Stimulated activated effector memory CD8-positive, alpha-beta T cell treated with anti-CD3 and anti-CD28 coated beads, Interleukin-12 subunit alpha, Interleukin-12 subunit beta, amount 100 ng/mL, for 72 hours (primary cell): ENCODE measurements around the gene STUB1.
"Not testable (repeated sequence)": the region's sequence is repeated elsewhere in the genome, so short reads cannot be mapped to it uniquely, and the experiment has no call there.

ENCODE experiments used
- ATAC-seq: fragments of 150-1000 bp; cut with Tn5 transposase; 2 replicates; pipeline ENCODE4 v1.10.0; 2021
- DNase-seq, 2 donors: peaks; one replicate each; pipeline ENCODE4 v3.0.0; 2021 to 2022; ENCODE audit warnings: low spot score in 2 of 2
- H3K27ac Mint-ChIP-seq: one replicate; pipeline ENCODE4 v1.8.0; 2022; ENCODE audit warnings: mild to moderate bottlenecking, mixed read lengths
- H3K36me3 Mint-ChIP-seq: one replicate; pipeline ENCODE4 v1.8.0; 2022; ENCODE audit warnings: mild to moderate bottlenecking, mixed read lengths
- H3K4me1 Mint-ChIP-seq: one replicate; pipeline ENCODE4 v1.8.0; 2022; ENCODE audit warnings: mixed read lengths
- H3K4me3 Mint-ChIP-seq: one replicate; pipeline ENCODE4 v1.8.0; 2022; ENCODE audit warnings: mild to moderate bottlenecking, mixed read lengths
- H3K9me3 Mint-ChIP-seq: one replicate; pipeline ENCODE4 v1.8.0; 2022; ENCODE audit warnings: mixed read lengths

Gene STUB1

DNA sequence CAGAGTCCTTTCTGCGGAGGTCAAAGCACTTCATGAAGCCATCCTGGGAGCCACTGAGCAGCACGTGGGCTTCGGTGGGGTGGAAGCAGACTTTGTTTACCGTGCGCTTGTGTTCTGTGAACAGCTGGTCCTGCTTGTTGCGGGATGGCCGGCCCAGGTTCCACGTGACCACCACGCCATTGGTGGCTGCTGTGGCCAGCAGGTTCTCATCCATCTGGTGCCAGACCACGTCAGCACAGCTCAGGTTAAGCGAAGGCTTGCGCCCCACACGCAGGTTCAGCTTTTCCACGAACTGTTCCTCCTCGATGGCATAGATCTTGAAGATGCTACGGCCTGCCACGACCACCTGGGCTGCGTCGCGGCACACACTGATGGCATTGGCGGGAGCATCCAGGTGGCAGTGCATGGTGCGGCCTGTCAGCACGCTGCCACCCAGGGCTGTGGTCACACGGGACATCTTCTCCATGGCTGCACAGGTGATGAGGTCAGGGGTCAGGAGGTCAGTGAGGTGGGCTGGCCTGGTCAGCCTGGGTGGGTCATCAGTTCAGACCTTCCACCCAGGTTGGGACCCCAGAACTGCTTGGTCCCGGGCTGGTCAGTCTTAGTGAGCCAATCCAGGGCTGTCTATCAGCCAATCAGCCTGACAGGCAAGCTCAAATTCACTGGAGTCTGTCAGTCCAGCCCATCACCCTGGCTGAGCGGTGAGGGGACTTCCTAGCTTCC, 9.1 kb downstream of the STUB1 start:
- peaks cover 23% of the 10 kb centered on the region for H3K36me3 Mint-ChIP-seq
- no peak for ATAC-seq

DNA sequence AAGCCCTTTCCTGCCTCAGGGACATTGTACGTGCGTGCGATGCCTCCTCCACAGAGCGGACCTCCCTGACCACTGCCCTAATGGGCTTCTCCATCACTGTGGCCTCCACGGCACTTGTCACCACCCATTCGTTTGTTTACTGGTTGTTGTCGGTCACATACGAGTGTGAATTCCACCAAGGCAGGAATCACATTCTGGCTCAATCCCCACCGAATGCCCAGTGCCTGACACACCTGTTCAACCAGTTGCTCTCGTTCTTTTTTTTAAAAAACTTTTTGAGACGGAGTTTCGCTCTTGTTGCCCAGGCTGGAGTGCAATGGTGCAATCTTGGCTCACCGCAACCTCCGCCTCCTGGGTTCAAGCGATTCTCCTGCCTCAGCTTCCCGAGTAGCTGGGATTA, 11.0 kb downstream of the STUB1 start:
- H3K36me3 Mint-ChIP-seq, H3K9me3 Mint-ChIP-seq, DNase-seq, ATAC-seq: not testable (repeated sequence)
- Mint-ChIP-seq H3K4me1 (peaks cover 25% of the 10 kb centered on the region), H3K27ac (peak overlapping the region; percentile 94), H3K4me3 (peak overlapping the region; percentile 86)

More for the DNA sequence above, 9.1 kb downstream of the STUB1 start:
- Mint-ChIP-seq H3K9me3 (no peaks in the 10 kb centered on the region), H3K27ac (peak overlapping the region; percentile 94), H3K4me3 (peak overlapping the region; percentile 86), H3K4me1 (peaks cover 31% of the 10 kb centered on the region)
- DNase-seq, result no peak

DNA sequence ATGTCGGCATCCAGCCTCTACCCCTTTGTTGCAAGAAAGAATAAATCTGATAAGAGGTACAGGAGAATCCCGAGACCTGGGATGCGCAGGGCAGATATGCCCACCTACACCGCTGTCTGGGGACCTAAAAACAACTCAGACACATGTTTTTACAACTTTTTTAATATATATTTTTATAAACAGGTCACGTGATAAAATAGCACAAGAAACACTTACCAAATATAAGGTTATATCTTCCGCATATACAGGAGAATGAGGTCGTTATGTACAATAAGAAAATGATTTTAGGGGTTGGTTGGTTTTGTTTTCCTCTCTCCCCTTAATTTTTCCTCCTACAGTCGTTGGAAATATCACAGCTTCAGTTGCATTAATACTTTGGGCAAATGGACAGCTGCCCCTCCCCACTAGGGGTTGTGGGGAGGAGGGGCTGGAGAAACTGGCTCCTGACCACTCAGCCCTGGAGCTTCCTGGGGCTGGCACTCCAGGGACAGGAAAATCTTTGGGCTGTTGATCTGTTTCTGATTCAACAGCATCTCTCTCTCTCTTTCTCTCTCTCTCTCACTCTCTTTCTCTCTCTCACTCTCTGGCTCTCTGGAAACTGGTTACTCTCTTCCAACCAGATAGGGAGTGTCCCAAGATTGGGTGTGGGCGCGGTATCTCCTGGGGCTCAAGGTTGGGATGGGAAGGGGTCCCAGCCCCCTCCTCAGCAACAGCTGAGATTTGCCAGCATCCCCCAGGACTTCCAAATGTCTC, 12.3 kb downstream of the STUB1 start:
- peak overlapping the region; percentile 79 for H3K4me3 Mint-ChIP-seq
- H3K4me1 Mint-ChIP-seq, result peaks cover 25% of the 10 kb centered on the region
- no peak overlapping the region for H3K27ac Mint-ChIP-seq
- H3K36me3 Mint-ChIP-seq, result peaks cover 7% of the 10 kb centered on the region
- no peaks in the 10 kb centered on the region for H3K9me3 Mint-ChIP-seq
- ATAC-seq (no peak), DNase-seq (no peak)

DNA sequence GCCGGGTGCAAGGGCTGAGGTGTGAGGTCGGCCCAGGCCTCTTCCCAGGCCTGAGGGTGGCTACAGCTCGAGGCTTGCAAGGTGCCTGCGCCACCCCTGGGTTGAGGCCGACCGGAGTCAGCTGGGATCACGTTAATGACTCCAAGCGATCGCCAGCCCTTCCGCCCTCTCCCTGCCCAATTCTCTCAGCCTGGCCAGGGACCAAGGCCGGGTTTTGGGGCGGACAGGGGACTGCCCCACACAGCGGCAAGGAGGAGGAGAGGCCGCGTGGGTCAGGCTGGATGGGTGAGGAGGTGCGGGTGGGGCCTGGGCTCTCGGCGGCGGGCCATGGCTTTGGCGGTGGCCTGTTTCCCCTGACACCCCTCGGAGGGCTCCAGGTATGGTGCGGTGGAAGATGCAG, 13.2 kb downstream of the STUB1 start:
- H3K4me1 Mint-ChIP-seq, result peaks cover 25% of the 10 kb centered on the region
- H3K36me3 Mint-ChIP-seq, result peaks cover 7% of the 10 kb centered on the region
- ATAC-seq (no peak), DNase-seq (no peak)
- H3K4me3 Mint-ChIP-seq, result peak overlapping the region; percentile 79
- no peaks in the 10 kb centered on the region for H3K9me3 Mint-ChIP-seq
- H3K27ac Mint-ChIP-seq, result no peak overlapping the region

DNA sequence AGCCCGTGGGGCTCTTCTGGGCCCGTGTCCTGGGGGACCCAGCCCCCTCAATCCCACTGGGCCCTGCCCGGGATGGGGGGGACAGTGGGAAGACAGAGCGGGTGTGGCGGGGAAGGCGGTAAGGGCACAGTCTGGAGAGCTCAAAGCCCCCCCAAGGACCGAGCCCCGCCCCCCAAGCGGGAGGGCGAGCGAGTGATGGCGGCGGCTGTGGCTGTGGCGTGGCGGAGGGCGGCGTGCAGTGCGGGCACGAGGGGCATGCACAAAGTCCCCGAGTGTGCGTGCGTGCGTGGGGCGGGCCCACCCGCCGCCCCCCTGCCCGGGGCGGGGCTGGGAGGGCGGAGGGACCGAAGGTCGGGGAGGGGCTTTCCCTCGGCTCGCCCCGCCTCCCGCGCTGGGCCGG, 13.6 kb downstream of the STUB1 start:
- H3K9me3 Mint-ChIP-seq, result no peaks in the 10 kb centered on the region
- no peak for DNase-seq
- H3K27ac Mint-ChIP-seq, result no peak overlapping the region
- peaks cover 22% of the 10 kb centered on the region for H3K4me1 Mint-ChIP-seq
- peaks cover 7% of the 10 kb centered on the region for H3K36me3 Mint-ChIP-seq
- ATAC-seq, result no peak
- peak overlapping the region; percentile 79 for H3K4me3 Mint-ChIP-seq

DNA sequence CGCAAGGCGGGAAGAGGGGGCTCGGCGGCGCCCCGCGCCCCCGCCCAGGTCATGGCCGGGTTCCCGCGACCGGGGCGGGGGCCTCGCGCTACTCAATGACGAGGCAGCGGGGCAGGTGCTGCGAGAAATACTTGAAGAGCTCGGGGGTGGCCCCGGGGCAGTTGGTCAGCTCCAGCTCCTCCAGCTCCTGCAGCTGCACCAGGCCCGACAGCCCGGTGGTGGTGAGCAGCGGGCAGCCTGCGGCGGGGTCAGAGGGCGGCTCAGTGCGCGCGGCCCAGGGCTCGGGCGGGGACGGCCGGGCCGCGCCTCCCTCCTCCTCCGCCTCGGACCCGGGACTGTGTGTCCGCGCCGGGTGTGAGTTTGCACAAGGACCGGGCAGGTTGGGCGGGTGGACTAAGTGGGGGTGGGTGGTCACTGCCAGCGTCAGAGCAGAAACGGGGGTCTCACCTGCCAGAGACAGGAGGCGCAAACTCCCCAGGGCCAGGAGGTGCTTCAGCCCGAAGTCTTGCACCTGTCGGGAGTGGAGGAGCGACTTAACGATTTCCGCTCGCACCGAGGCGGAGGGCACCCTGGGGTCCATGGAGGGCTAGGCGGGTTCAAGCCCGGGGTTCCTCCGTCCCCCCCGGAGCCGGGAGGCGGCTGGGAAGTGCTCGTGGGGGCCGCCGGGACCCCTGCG, 14.1 kb downstream of the STUB1 start:
- no peak for DNase-seq
- Mint-ChIP-seq H3K27ac (no peak overlapping the region), H3K4me1 (peaks cover 22% of the 10 kb centered on the region), H3K36me3 (peaks cover 7% of the 10 kb centered on the region), H3K9me3 (no peaks in the 10 kb centered on the region), H3K4me3 (peak overlapping the region; percentile 79)
- no peak for ATAC-seq

DNA sequence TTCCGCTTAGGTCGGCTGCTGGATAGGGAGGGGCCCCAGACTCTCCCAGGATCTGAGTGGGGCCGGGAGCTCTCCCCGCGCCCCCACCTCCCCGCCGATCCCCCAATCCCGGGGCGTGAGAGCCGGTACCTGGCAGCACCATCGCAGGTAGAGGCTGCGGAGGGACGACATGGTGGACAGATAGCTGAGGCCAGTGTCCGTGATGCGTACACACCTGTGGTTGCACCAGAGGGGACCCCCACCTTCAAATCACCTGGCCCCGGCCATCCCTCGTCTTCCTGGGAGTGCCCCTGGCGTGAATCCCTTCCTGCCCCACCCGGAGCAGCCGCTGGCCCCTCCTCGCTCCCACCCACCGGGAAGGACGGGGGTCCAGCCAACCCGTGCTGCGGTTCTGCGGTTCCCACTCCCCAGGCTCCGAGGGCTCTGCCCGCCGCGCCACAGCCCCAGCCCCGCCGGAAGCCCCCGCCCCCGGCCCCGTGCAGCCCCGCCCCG, 14.7 kb downstream of the STUB1 start:
- no peak for DNase-seq
- peaks cover 22% of the 10 kb centered on the region for H3K4me1 Mint-ChIP-seq
- peak overlapping the region; percentile 79 for H3K4me3 Mint-ChIP-seq
- H3K36me3 Mint-ChIP-seq, result peaks cover 7% of the 10 kb centered on the region
- ATAC-seq, result no peak
- no peaks in the 10 kb centered on the region for H3K9me3 Mint-ChIP-seq
- peak overlapping the region; percentile 80 for H3K27ac Mint-ChIP-seq

DNA sequence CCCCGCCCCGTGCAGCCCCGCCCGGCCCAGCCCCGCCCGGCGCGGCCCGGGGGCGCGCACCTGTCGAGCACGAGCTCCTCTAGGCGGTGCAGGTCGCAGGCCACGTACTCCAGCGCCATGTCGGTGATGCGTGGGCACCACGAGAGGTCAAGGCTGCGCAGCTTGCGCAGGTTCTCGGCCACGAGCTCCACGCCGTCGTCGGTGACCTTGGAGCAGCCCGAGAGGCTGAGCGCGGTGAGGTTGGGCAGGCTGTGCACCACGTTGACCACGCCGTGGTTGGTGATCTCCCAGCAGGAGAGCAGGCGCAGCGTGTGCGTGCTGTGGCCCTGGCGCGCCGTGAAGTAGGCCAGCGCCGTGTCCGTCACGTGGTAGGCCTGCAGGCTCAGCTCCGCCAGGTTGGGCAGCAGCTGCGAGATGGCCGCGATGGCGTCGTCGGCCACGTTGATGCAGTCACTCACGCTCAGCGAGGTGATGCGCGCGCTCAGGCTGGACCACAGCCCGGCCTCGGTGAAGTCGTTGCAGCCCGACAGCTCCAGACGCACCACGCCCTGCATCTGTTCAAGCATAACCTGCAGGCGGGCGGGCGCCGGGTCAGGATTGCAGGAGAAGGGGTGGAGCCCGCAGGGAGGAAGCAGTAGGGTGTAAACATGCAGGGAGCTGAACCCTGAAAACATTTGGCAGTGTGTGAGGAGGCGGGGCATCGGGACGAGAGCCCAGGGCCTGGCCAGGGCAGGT, 15.3 kb downstream of the STUB1 start:
- Mint-ChIP-seq H3K36me3 (peaks cover 7% of the 10 kb centered on the region), H3K27ac (peak overlapping the region; percentile 80), H3K4me3 (peak overlapping the region; percentile 79), H3K9me3 (no peaks in the 10 kb centered on the region), H3K4me1 (peaks cover 22% of the 10 kb centered on the region)
- ATAC-seq (peak; percentile 85), DNase-seq (peak; percentile 59 to 81)

DNA sequence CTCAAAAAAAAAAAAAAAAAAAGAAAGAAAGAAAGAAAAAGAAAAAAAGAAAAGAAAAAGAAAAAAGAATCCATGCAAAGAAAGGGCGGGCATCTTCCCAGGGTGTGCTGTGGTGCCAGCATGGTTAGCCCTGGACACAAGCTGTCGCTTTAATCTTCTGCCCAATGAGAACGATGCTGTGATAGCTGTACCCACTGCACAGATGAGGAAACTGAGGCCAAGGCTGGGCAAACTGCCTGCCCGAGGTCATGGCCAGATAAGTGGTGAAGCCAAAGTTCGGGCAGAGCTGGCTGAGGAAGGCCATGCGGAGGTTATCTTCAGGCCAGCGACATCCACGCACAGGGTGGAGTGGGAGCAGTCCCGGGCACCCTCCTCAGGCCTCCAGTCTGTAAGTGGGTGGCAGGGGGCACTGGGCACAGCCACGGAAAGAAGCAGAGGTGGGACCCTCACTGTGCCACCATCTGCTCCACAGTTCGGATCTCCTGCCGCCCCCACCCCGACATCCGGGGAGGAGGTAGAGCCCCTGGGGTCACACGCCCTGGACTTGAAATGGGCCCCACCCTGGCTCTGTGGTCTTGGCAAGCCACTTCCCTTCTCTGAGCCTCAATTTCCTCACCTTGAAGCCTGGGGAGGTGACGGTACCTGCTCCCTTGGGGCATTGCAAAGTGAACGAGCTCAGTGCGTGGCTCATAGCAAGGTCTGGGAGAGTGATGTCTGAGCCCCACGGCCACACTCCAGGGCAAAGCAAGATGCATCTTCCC, 18.9 kb downstream of the STUB1 start:
- H3K27ac Mint-ChIP-seq, result no peak overlapping the region
- no peaks in the 10 kb centered on the region for H3K9me3 Mint-ChIP-seq
- ATAC-seq, result no peak
- peaks cover 5% of the 10 kb centered on the region for H3K36me3 Mint-ChIP-seq
- peaks cover 14% of the 10 kb centered on the region for H3K4me1 Mint-ChIP-seq
- DNase-seq, result no peak
- H3K4me3 Mint-ChIP-seq, result no peak overlapping the region

DNA sequence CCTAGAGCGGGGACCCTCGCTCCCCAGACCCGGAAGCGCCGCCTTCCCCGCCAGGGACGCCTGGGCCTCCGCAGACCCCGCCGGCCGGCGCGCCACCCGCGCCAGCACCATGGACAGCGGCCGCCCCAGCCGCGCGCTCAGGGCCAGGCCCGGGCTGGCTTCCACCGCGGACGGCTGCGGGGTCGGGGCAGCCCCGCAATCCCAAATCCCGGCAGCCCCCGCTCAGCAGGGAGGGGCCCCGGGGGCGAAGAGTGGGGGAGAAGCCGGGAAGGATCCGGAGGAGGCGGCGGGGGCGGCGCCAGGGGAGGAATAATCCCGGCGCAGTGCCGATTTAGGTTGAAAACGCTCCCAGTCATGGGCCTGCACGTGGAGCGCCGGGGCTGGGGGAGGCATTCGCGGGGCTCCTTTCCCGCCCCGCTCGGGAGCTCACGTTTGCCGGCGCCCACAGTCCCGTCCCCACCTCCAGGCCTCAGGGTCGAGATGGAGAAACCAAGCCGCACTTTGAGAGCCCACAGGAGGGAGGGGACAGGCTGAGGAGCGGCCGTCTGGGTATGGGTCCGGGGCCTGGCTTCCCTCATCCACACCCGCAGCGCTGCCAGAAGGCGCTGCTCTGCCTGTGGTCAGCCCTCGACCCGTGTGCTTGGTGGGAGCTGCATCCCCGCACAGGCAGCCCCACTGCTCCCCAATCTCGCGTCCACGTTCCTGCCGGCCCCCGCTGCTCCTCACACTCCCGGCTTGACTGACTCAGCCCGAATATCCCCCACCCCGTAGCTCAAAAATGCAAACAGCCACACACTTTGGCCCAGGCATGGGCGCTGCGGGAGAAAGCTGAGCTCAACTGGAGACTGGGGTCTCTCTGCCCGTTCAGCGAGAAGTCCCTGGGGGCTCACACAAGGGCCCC, 20.7 kb downstream of the STUB1 start:
- Mint-ChIP-seq H3K4me3 (no peak overlapping the region), H3K36me3 (peaks cover 5% of the 10 kb centered on the region), H3K4me1 (peaks cover 9% of the 10 kb centered on the region), H3K27ac (no peak overlapping the region), H3K9me3 (no peaks in the 10 kb centered on the region)
- ATAC-seq (peak; percentile 63), DNase-seq (peak in 1 of 2 donors; percentile 59)

DNA sequence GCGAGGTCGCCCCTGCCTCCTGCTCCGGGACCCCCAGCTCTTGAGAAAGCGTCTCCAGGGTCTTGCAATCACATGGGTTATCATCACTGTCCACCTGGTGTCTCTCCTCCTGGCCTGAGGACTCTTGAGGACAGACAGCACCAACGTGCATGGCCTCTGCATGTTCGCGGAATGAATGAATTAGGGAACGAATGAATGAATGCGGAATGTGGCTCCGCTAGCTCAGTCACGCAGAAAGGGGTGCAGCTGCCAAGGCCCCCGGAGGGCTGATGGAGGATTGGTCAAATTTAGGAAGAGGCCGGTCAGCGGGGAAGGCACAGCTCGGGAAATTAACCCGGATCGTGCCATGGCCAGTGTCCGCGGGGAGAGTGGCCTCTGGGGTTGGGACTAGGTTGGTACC, 22.1 kb downstream of the STUB1 start:
- Mint-ChIP-seq H3K27ac (no peak overlapping the region), H3K4me1 (peaks cover 9% of the 10 kb centered on the region), H3K9me3 (no peaks in the 10 kb centered on the region), H3K36me3 (peaks cover 5% of the 10 kb centered on the region), H3K4me3 (no peak overlapping the region)
- ATAC-seq (no peak), DNase-seq (no peak)

DNA sequence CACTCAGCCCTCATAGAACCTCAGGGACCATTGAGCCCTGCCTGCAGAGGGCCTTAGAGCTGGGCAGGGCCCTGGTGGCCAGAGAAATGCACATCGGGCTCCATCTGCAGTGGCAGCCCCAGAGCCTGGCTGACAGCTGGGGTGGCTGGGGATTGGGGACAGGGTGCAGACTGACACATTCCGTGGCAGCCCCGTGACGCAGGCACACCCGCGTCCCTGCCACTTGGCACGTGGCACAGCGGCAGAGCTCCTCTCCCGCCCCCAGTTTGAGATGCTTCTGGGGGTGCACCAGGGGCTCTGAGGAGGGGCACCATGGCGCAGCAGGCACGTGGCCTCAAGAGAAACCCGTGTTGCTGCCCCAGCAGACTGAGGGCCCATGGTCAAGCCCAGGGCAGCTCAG, 23.2 kb downstream of the STUB1 start:
- Mint-ChIP-seq H3K36me3 (peaks cover 5% of the 10 kb centered on the region), H3K9me3 (no peaks in the 10 kb centered on the region), H3K4me3 (no peak overlapping the region), H3K27ac (no peak overlapping the region), H3K4me1 (peaks cover 9% of the 10 kb centered on the region)
- no peak for ATAC-seq
- DNase-seq, result no peak

DNA sequence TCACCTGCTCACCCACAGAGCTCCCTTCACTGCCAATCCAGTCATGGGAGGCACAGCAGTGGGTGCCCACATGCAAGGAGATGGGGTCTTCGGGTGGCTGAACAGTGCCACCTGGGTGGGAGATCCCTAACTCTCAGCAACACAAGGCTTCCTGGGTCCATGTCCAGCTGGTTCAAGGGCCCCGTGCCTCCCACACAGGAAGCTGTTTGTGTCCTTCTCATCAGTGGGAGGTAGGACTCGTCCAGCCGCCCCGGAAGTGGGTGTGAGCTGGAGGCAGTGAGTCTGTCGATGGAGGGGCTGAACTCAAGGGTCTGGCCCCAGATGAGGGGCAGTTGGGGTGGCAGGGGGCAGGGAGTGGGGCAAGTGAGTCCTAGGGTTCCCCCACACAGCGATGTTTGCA, 23.8 kb downstream of the STUB1 start:
- Mint-ChIP-seq H3K27ac (no peak overlapping the region), H3K4me1 (peaks cover 6% of the 10 kb centered on the region), H3K4me3 (no peak overlapping the region), H3K36me3 (peaks cover 5% of the 10 kb centered on the region), H3K9me3 (no peaks in the 10 kb centered on the region)
- DNase-seq, result no peak
- no peak for ATAC-seq
